ENCODE measurements around the gene OSBPL1A. TPM values are rescaled to one million over a fixed set of nuclear protein-coding genes. Genes with fewer than 3 reads are reported as not detected.

OSBPL1A gene
- total RNA-seq, 1 experiment from 2014 or later: 21.5 TPM

DNA sequence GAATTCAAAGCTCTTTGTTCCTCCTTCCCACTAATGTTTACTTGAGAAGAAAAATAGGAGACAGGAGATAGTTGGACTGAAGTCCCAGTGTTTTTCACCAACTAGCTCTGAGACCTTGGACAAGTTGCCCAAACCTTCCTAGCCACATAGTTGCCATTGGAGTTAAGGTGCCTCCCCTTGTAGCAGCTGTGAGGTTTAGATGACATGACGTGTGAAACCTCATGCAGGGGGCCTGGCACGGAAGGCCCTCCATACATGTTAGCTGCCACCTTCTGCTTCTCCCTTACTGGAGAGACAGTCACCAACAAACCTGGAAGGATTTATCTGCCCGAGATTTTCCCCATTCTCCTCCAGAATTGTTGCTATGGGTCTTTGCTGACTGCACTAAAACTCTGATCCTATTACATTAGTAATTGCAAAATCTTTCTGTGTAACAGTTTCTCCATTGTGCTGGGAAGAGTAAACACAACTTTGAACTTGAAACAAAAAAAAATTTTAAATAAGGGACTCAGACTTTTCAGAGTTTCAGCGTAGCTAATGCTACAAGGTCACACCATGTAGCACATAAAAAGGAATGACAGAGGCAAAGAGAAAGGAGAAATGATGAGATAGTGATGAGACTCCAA lies 282.6 kb downstream of the OSBPL1A start:
- no TSS peak for BruUV-seq (replicated peaks)
- Mint-ChIP-seq H3K27me3 (ENCODE audit: insufficient read depth, unreplicated experiment) (no peaks in the 10 kb centered on the region), H3K9me3 (ENCODE audit: unreplicated experiment) (no peaks in the 10 kb centered on the region), H3K4me1 (ENCODE audit: insufficient read depth, unreplicated experiment) (peaks cover 20% of the 10 kb centered on the region), H3K36me3 (ENCODE audit: insufficient read depth, unreplicated experiment) (peaks cover 11% of the 10 kb centered on the region), H3K27ac (ENCODE audit: low read depth, unreplicated experiment) (no peak overlapping the region), H3K4me3 (ENCODE audit: unreplicated experiment) (no peak overlapping the region)
- intact Hi-C loops (cut with micrococcal nuclease): loop anchor here (5.0 kb wide), 4 partner anchors 98 to 493 kb away; no protein-coding TSS in a partner anchor
- ChIA-PET CTCF (interaction anchor here (0.6 to 2.5 kb wide), 6 partner anchors 29 to 177 kb away, joined by 3 to 8 read pairs (median 3); no protein-coding TSS in a partner anchor), POLR2A (interaction anchor here (0.6 to 2.5 kb wide), 4 partner anchors 143 to 820 kb away, joined by 3 to 8 read pairs (median 3); no protein-coding TSS in a partner anchor)
- TF ChIP-seq, protein P1, sequence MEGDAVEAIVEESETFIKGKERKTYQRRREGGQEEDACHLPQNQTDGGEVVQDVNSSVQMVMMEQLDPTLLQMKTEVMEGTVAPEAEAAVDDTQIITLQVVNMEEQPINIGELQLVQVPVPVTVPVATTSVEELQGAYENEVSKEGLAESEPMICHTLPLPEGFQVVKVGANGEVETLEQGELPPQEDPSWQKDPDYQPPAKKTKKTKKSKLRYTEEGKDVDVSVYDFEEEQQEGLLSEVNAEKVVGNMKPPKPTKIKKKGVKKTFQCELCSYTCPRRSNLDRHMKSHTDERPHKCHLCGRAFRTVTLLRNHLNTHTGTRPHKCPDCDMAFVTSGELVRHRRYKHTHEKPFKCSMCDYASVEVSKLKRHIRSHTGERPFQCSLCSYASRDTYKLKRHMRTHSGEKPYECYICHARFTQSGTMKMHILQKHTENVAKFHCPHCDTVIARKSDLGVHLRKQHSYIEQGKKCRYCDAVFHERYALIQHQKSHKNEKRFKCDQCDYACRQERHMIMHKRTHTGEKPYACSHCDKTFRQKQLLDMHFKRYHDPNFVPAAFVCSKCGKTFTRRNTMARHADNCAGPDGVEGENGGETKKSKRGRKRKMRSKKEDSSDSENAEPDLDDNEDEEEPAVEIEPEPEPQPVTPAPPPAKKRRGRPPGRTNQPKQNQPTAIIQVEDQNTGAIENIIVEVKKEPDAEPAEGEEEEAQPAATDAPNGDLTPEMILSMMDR (IDR thresholded peaks at IDR 0.05; ENCODE audit: unreplicated experiment): no peak
- DNase-seq (ENCODE audit: unreplicated experiment): no peak

GRCh38 chr18:24112874-24113615 lies 284.6 kb downstream of the OSBPL1A start:
- peaks cover 25% of the 10 kb centered on the region for H3K4me1 Mint-ChIP-seq (ENCODE audit: insufficient read depth, unreplicated experiment)
- peak overlapping the region; percentile 37 for H3K27ac Mint-ChIP-seq (ENCODE audit: low read depth, unreplicated experiment)
- peaks cover 5% of the 10 kb centered on the region for H3K36me3 Mint-ChIP-seq (ENCODE audit: insufficient read depth, unreplicated experiment)
- peak; percentile 75 for DNase-seq (ENCODE audit: unreplicated experiment)
- no TSS peak for BruUV-seq (replicated peaks)
- ChIA-PET POLR2A (interaction anchor here (0.7 to 2.5 kb wide), 4 partner anchors 38 to 186 kb away, joined by 4 to 8 read pairs (median 4); no protein-coding TSS in a partner anchor), CTCF (interaction anchor here (0.5 to 2.5 kb wide), 7 partner anchors 12 to 159 kb away, joined by 3 to 8 read pairs (median 4); no protein-coding TSS in a partner anchor)
- intact Hi-C loops (cut with micrococcal nuclease): no loop called here
- H3K9me3 Mint-ChIP-seq (ENCODE audit: unreplicated experiment): no peaks in the 10 kb centered on the region
- TF ChIP-seq, protein P1 (IDR thresholded peaks at IDR 0.05; ENCODE audit: unreplicated experiment): no peak
- no peaks in the 10 kb centered on the region for H3K27me3 Mint-ChIP-seq (ENCODE audit: insufficient read depth, unreplicated experiment)
- peak overlapping the region; percentile 38 for H3K4me3 Mint-ChIP-seq (ENCODE audit: unreplicated experiment)

DNA sequence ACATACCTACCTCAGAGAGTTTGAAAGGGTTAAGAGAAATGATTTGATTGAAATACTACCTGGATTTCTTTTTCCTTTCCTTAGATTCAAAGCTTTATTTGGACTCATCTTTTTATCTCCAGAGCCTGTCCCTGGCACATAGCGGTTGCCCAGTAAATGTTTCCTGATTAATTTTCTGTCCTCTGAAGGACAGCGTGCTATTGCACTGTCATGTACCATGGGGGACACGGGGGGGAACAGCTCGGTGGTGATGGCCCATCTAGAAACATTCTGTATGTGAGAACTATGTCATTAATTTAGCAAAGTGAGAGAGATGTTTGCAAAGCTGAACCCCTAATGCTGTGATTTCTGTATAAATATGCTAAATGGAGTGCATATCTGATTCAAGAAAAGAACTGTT lies 285.2 kb downstream of the OSBPL1A start:
- intact Hi-C loops (cut with micrococcal nuclease): no loop called here
- TF ChIP-seq, protein P1 (IDR thresholded peaks at IDR 0.05; ENCODE audit: unreplicated experiment): no peak

More for the DNA sequence above, 285.2 kb downstream of the OSBPL1A start:
- no peak for DNase-seq (ENCODE audit: unreplicated experiment)
- no peaks in the 10 kb centered on the region for H3K27me3 Mint-ChIP-seq (ENCODE audit: insufficient read depth, unreplicated experiment)
- peak overlapping the region; percentile 37 for H3K27ac Mint-ChIP-seq (ENCODE audit: low read depth, unreplicated experiment)
- peaks cover 5% of the 10 kb centered on the region for H3K36me3 Mint-ChIP-seq (ENCODE audit: insufficient read depth, unreplicated experiment)
- no peak overlapping the region for H3K4me3 Mint-ChIP-seq (ENCODE audit: unreplicated experiment)
- ChIA-PET POLR2A (interaction anchor here (0.7 to 1.5 kb wide), 3 partner anchors 39 to 185 kb away, joined by 4 to 5 read pairs (median 4); no protein-coding TSS in a partner anchor), CTCF (interaction anchor here (0.5 to 1.8 kb wide), 6 partner anchors 12 to 159 kb away, joined by 3 to 8 read pairs (median 4); no protein-coding TSS in a partner anchor)
- H3K4me1 Mint-ChIP-seq (ENCODE audit: insufficient read depth, unreplicated experiment): peaks cover 25% of the 10 kb centered on the region
- no TSS peak for BruUV-seq (replicated peaks)
- H3K9me3 Mint-ChIP-seq (ENCODE audit: unreplicated experiment): no peaks in the 10 kb centered on the region

Small RNA genes lying within 50 kb of the gene (microRNA-seq; reads per million reads assigned to microRNA genes)
- gene MIR320C2: 0.93 reads per million

Other genes starting within 250 kb of the OSBPL1A start
- gene IMPACT, start 28.8 kb upstream of the OSBPL1A start, total RNA-seq (2022): 88.3 and 97.2 TPM in 2 replicates
- 0.10 and 0.16 TPM in 2 replicates for gene HRH4, start 62.8 kb upstream of the OSBPL1A start, total RNA-seq (2022)

Data from MCF 10A (cell line).